CD4-positive, alpha-beta T cell treated with Interferon alpha-2 for 1 hour (primary cell): ENCODE data around the gene IPO9.

Experiments used
- DNase-seq, 2 donors: peaks; one replicate each; pipeline ENCODE4 v3.0.0-alpha.2; 2020 to 2022

IPO9 gene

GRCh38 chr1:201911826-201912571 is 83.0 kb downstream of the IPO9 start:
- no peak for DNase-seq

- no peak for DNase-seq
Measured at GRCh38 chr1:201912832-201913231, 83.9 kb downstream of the IPO9 start.

DNA sequence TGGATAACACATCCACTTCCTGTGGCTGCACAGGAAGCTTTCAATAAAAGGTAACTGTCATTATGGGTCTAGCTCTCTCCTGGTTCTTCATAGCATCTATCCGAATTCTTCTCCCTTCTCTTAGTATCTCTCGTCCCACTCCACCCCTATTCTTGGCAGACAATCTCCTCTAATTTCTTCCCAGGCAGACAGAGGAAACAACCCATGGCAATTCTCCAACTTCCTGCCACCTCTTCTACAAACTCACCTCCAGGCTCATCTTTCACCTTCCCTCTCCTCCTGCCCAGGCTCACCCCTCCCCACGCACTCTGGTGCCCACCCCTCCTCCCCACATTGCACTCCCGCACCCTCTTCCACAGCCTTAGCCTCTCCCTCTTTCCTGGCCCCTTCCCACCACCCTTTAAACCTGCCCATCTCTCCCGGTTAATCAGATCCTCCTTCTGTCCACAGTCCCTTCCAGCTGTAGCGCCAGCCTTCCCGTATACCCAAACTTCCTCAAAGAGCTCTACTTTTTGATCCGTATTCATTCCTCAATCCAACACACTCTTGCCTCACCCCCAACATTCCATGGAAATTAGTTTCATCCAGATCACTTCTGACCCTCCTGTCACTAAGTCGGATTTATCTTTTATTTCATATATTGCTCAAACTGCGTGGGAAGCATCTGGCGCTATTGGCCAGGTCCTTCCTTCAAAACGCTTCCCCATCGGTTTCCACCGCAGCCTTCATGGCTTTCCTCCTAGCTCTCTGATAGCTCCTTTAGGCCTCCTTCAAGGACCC is 85.7 kb downstream of the IPO9 start:
- DNase-seq, result no peak

DNA sequence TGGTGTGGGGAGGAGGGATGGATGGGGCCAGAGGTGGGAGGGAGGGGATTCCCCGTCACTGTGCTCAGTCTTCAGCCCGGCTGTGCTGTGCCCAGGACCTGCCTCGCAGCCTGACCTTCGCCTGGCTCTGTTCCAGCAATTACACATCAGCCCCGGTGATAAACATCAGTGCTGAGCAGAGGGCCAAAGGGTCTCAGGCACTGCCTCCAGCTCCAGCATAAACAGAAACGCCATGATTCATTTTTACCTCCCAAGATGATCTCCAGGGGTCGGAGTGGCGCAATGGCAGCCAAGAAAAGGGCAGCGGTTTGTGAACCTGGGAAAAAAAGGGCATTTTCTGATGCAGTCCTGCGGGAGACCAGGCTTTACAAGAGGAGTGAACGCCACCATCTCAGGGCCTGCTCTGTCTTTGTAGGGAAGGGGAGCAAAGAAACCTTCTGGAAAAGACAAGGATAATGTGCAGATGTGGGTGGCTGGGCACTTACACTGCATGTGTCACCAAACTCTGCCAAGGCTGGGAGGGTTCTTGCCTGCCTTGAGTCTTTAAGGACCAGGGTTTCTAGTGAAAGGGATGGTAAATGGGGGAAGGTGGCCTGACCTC is 87.8 kb downstream of the IPO9 start:
- DNase-seq, result no peak

GRCh38 chr1:201917362-201918033 is 88.5 kb downstream of the IPO9 start:
- DNase-seq, result no peak

DNA sequence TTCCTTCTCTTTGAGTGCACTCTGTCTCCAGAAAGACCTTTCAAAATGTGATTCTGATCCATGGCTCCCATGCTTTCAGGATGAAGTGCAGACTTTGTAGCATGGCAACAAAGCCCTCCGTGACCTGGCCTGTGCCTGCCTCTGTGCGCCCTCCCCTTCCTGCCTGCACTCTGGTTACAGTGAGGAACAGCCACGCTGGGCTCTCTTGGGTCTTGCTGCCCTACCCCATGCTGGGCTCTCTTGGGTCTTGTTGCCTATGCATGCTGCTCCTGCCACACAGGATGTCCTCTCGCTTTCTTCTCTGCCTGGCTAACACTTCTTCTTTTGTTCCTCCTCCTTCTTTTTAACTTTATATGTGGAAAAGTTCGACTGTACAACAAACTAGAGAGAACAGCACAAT is 89.4 kb downstream of the IPO9 start:
- DNase-seq, result no peak

DNA sequence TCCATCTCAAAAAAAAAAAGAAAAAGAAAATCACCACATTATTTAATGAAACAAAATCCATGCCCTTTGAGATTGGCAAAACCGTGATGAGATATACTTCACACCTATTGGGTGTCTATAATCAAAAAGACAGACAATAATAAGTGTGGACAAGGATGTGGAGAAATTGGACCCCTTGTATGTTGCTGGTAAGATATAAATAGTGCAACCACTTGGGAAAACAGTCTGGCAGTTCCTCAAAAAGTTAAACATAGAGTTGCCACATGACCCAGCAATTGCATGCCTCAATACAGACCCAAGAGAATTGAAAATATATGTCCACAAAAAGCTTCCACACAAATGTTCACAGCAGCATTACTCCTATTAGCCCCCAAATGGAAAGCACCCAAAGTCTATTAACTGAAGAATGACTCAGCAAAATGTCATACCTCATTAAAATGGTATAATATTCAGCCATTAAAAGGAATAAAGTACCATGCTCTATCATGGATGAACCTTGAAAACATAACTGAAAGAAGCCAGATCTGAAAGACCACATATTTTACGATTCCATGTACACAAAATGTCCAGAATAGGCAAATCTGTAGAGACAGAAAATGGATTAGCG is 93.1 kb downstream of the IPO9 start:
- DNase-seq, result no peak

DNA sequence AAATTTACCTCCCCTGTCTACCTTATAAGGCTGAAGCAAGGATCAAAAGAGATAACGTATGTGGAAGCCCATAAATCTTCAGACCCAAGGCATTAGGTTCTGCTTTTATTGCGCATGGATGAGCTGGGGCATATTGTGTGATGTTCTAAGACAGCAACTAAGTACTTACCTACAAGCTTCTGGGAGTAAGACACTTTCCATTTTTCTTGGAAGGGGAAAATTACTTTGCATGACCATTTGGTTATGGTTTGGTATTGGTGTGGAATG is 96.3 kb downstream of the IPO9 start:
- no peak for DNase-seq

DNA sequence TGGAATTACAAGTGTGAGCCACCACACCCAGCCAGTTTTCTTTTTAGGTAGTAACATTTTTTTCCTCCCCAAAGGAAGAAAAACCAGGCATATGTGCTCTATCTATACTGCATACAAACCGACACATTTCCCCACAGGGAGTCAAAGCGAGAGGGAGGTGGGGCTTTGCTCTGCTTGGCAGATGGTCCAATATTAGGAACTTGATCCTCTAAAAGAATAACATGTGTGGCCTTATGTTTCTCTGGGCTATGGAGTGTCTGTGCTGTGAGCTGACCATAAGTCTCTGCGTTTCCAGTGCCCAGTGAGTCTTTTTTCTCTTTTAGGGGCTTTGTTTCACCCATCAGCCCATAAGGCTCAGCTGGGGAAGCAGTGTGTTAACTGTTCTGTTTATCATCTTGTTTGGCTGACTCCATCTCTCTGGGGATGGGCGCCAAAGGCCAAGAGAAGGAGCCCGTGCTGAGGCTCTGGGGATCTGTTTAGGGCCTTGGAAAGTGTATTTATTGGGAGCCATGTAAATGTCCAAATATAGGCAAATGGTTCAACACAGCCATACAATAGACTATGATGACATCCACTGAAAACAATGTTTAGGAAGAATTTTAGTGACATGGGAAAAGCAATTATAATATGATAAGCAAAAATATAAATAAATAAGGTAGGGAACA is 97.2 kb downstream of the IPO9 start:
- DNase-seq, result no peak

DNA sequence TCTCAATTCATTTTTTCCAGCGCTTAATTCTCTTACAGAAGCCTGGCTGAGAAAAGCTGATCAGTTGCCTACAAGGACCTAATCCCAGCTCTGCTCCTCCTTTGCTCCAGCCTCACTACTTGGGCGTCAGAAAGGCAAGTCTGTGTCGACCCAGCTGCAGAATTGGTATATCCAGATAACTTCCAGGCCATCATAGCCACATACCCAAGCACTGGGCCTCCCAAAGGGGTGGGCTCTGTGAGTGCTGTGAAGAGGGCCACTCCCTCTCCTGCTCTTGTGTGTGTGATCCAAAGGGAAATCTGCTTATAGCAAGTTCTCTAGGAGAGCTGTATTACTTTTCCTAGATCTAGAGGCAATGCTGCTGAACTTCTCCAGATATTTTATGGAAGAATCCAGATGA is 99.3 kb downstream of the IPO9 start:
- no peak for DNase-seq

- no peak for DNase-seq
Measured at GRCh38 chr1:201930137-201930536, 101.2 kb downstream of the IPO9 start.

- no peak for DNase-seq
Measured at GRCh38 chr1:201930803-201931202, 101.8 kb downstream of the IPO9 start.
